Medulla oblongata (tissue), 1 donor: ENCODE results near the gene CASKIN1.

Experiments
- DNase-seq: peaks from one replicate; pipeline ENCODE4 v3.0.0-alpha.2; 2015; ENCODE audit errors: extremely low spot score

The CASKIN1 gene

DNA sequence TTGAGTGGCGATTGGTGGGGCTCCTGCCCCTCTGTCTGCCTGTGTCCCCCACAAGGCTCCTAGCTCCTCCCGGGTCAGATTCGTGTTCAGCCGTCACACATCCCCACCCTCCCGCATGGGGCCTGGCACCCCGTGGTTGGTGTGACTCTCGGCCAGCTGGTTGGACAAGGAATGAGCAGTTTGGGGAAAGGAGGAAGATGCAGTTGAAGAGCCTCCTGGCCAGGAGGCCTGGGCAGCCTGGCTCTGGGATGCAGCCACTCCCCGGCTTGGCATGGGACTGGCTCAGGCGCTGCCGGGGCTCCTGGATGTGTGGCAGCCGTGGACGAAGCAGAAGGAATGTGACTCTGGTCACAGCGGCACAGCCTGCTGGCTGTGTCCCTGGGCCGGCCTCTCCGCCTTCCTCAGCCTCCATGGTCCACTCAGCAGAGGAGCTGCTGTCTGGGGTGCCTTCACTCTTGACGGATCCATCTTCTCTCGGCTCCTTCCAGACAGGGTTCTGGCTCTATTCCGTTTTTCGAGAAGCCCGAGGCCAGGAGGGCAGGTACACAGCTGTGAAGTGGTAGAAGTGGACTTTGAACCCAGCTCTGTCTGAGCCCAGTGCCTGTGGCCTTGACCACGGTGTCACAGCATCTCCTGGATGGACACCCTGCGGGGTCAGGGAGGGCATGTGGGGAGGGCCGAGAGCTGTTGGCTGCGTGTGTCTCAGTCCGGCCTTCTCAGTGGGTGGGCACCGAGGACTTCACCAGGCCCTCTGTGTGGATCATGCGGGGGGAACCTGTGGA is 38.7 kb downstream of the CASKIN1 start:
- DNase-seq, result peak; percentile 57

DNA sequence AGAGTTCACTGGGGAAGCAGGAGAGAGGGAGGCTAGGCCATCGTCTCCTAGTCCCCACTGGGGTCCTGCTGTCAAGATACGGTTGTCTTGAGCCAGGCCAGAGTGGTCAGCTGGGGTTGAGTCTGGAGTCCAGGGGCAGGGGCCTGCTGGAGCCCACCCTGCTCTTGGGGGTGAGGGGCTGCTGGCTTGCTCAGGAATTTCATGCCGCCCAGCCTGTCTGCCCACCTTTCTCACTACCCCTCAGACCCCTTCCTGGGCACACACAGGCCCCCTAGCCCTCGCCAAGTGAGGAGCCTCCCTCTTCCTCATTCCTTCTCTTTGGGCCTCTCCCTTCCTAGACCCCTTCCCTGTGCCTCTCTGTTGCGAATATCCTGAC is 39.6 kb downstream of the CASKIN1 start:
- DNase-seq, result no peak

DNA sequence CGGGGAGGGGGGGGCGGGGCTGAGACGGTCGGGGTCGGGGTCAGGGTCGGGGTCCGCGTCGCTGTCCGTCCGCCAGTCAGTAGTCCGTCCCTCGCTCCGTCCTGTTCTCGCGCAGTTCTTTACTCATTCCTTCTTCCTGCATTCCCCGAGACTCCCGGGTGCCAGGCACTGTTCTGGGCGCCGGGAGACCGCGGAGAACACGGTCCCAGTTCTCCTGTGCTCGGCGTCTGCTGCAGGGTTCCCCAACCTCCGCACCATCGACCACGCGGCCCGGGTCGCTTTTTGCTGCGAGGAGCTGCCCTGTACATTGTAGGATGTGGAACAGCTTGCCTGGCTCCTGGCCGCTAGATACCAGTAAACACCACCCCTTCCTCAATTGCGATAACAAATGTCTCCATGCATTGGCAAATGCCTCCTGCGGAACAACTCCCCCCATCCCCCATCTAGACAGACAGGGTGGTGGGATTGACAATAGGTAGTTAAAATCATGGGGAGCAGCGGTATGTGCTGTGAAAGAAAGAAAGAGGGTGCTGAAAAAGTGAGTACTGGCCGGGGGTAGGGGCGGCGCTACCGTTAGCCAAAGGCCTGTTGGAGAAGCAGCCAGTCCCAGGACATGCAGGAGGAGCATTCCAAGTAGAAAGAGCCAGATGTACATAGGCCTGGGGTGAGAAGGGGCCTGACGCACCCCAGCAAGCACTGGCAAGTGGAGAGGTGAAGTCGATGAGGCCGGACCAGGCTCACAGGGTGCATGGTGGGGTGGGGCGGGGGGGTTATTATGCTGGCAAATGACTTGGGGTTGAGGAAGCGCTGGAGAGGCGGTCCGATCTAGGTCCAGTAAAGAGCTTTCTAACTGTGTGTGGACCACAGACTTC is 40.2 kb downstream of the CASKIN1 start:
- no peak for DNase-seq

DNA sequence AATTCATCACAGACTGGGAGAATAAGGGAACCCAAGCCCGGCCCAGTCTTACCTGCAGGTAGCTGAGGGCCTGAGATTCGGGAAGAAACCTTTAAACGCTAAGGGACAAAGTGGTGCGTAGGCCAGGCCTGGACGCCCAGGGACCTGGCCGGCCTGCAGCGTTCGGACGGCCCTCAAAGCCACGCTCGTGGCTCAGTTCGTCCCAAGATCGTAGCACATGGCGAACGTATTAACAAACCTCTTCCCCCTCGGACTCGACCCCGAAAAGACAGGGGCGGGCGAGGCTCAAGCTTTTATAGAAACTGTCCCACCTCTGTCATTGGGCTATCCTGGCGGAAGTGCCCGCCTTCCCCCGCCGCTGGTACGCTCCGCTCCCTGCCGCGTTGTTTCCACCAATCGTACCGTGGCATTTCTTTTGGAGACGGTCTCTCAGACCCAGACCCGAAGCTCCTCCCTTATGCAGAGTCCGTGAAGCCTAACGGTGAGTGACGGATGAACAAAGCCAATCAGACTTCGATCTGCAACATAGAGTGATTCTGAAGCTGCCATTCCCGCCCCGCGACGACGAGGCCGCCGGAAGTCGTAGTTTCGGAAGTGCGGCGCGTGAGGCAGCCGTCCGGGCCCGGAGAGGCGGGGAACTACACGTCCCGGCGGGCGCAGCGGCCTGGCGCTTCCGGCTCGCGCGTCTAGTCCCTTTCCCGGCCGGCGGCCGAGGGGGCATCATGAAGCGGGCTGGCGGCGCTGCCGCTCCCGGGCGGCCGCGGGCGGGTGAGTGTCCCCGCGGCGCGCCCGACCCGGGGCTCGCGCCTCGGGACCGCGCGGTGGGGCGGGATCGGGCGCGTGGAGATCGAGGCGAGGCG is 41.1 kb downstream of the CASKIN1 start, which contains the start of gene TRAF7:
Gene TRAF7 (plus strand): TSS at position 692 of the 860 bp plus-strand sequence. CDS start 8,139 bp downstream, outside the sequence.
- peak; percentile 100 for DNase-seq

DNA sequence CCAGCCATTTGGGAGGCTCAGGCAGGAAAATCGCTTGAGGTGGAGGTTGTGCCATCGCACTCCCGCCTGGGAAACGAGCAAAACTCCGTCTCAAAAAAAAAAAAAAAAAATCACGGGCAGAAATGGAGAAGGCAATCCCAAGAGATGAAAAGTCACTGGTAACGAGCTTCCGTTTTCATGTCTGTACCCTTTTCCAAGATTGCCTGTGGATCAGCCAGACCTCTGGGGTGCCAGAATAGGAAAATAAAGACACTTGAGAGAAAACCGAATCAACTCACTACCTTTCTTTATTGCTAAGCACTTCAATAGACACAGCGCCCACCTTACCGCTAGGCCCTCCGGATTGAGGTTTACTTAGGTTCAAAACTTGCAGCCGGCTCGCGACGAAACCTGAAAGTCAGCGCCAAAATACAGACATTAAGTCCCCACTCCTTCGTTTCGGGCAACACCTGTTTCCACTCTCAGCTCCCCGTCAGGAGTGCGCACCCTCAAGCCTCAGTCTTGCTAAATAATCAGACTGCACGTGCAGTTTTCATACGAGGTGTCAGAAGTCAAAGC is 41.8 kb downstream of the CASKIN1 start:
- DNase-seq, result no peak

DNA sequence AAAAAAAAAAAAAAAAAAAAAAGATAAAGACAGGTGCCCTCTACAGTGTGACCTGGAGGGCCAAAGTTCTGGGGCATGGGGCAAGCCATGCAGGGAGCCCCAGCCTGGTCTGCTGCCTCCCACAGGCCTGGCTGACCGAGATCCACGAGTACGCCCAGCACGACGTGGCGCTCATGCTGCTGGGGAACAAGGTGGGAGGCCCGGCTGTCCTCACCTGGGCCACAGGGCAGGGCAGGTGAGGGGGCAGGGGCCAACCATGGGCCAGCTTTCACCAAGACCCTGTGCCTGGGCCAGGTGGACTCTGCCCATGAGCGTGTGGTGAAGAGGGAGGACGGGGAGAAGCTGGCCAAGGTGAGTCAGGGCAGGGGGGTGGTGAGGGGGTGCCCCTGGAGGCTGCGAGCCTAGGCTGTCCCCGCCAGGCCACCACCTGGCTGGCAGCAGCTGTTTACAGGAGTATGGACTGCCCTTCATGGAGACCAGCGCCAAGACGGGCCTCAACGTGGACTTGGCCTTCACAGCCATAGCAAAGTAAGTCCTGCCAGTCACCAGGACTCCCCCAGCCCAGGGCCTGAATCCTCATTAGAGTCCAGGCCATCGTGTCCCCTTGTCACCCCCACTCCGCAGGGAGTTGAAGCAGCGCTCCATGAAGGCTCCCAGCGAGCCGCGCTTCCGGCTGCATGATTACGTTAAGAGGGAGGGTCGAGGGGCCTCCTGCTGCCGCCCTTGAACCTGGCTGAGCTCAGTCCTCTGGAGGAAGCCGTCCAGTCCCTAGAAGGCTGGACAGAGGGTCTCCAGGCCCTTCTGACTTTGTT is 43.5 kb downstream of the CASKIN1 start:
- no peak for DNase-seq

DNA sequence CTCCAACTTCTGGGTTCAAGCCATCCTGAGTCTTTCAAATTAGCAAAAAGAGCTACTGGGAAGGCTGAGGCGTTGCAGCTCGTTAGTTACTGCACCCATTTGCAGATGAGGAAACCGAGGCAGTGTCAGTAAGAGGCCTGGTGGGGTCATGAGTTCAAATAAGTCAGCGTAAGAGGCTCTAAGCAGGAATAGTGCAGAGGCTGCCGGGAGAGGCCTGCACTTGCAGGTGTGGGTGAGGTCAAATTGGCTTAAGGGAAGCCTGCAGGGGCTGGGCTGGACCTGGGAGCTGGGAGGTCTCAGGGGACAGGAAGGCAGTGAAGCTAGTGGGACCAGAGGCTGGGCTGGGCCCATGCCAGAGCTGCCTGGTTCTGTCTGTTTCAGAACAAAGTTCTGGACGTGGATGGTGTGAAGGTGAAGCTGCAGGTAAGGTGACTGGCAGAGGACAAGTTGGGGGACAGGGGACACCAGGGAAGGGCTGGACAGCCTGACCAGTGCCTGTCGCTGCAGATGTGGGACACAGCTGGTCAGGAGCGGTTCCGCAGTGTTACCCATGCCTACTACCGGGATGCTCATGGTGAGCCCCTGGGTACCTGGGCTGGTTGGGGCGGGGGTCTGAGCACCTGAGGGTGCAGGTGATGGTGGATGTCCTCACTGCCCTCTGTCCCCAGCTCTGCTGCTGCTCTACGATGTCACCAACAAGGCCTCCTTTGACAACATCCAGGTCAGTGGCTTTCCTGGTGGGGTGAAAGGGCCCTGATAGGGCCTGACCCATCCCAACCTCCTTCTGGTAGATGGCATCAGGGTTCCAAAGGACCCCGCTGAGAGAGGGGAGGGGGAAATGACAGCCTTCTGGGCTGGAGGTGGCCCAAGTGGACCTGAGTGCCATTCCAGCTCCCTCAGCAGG is 45.0 kb downstream of the CASKIN1 start:
- DNase-seq, result no peak

DNA sequence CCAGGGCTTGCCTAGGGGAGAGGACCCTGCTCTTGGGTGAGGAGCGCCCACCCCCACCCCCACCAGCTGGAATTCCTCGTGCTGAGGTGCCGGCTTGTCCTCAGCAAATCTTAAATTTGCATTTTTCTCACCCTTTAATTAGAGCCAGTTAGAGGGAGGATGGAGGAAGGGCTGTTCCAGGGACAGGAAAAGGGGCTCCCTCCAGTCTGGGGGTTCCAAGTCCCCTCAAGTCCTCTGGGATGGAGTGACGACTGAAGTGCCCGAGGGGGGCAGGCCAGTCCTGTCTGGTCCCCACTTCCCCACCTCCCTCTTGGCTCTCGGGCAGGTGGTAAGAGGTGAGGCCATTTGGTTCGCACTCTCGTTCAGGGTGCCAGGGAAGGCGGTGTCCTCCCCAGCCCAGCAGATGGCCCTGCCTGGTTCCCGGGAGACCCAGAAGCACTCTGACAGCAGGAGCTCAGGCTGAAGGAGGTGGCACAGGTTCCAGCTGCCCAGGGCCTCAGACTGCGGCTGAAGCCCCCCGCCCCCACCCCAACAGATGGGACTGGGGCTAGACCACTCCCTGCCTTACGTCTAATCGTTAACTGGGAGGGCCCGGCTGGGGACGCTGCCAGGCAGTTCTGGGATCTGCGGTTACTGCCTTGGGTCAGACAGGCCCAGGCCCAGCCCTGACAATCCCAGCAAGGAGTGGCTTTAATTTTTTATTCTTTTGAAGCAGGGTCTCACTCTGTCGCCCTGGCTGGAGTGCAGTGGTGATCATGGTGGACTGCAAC is 45.8 kb downstream of the CASKIN1 start:
- no peak for DNase-seq

DNA sequence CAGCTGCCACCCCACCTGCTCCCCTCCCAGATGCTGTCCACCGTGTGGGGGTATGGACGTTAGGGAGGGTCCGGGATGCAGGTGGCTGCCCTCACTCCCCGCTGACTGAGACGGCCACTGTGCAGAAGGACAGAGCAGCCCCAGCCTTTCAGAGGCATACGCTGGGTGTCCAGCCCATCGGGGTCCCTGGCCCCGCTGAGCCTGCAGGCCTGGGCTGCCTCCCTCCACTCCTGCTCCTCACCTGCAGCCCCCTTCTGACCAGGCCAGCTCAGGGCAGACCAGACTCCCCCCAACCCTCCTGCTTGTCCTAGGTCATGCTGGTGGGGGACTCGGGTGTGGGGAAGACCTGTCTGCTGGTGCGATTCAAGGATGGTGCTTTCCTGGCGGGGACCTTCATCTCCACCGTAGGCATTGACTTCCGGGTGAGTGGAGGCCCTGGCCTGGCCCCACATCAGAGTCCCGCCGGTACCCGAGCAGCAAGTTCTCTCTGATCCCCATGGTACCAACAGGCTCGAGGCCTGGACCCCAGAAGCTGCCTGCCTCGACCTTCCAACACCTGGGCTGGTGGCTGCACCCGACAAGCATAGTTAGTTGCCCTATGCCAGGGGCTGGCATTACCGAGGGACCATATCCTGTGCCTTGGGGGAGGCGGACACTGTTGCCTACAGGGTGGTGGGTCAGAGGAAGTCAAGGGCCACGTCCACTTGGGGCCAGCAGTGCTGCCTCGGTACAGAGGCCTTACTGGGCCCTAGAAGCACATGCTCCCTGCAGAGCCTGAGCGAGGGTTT is 46.6 kb downstream of the CASKIN1 start:
- DNase-seq, result no peak

DNA sequence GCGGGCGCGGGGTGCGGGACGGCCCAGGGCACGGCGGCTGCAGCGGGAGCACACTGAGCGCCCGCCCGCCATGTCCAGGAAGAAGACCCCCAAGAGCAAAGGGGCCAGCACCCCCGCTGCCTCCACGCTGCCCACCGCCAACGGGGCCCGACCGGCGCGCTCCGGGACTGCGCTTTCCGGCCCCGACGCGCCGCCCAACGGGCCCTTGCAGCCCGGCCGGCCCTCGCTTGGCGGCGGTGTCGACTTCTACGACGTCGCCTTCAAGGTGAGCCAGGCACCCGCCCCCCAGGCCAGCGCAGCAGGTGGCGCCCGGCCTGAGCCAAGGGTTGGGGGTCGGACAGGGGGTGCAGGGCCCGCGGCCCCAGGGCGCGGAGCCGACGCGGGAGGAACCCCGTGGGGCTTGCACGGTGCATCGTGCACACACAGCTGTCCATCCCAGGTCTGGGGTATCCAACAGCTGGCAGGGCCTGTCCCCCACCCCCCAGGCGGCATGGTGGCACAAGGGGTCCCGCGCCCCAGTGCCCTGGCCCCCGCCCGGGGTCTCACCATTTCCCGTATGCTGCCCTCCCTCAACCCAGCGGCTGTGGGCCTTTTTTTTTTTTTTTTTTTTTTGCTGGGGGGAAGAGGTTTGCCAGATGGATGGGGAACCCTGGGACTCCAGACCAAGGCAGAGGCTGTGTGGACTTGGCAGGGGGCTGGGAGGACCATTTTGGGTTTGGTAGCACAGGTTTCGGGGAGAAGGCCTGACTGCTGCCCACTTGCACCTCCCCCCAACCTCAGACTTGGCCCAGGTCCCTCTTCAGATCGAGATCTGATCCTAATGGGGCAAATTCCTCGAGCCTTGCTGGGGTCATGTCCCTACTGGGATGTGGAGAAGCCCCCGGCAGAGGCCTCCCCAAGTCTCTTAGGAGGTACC is 47.4 kb downstream of the CASKIN1 start:
- no peak for DNase-seq

DNA sequence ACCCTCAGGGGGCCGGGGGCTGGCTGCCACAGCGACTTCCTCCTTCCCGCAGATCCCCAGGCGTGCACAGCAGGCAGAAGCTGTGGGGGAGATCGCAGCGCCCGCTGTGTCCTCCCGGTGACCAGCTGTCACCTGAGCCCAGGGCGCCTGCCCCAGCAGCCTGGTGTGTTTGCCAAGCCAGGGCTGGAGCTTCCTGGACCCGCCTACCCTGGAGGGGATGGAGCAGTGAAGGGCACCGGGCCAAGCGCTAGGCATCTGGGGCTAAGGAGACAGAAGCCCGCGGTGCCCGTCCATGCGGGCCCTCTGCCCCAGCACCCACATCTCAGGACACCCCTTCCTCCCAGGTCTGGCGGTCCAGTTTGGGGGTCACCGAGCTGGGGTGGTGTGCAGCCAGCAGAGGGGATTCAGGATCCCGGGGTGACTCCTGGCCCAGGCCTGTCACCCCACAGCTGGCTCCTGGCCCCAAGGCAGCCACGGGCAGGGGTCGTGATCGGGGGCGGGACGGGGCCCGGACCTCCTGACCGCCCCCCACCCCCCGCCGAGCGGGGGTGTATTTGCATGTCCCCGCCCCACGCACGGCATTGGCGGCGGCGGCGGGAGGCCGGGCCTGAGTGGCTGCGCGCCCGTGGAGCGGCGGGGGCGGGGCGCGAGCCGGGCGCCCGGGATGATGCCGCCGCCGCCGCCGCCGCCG is 48.3 kb downstream of the CASKIN1 start, which contains the start of gene RAB26:
Gene RAB26 (plus strand): TSS at position 645 of the 691 bp plus-strand sequence. CDS start 159 bp downstream, outside the sequence.
- peak; percentile 75 for DNase-seq

DNA sequence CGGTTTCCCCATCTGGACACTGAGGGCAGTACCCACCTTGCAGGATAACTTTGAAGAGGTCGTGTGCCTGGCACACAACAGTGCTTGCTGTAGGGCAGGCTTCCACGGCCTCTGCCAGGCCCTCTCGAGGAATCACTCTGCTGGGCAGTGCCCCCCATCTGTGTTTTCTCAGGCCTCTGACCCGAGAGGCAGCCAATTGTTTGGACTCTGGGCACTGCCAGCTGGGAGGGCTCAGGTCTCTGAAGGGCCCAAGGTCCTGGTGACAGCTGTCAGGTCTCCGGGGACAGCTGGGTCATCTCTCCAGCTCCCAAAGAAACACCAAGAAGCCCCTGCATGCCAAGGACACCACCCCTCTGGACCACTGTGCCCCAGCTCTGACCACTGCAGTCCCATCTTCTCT is 49.0 kb downstream of the CASKIN1 start:
- no peak for DNase-seq

DNA sequence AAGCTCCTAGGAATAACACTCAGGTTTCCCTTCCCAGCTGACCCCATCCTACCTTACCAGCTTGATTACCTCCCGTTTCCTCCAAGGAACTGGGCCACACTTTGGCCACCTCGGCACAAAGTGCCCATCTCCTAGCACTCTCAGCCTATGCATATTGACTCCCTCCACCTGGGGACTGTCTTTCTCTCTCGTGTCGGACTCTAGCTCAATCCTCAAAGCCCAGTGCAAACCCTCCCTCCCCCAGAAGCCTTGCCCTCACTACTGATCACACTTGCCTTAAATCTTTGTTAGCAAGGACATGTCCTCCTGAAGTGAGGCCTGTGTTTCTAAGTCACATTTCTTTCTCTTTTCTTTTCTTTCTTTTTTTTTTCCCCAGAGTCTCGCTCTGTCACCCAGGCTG is 50.6 kb downstream of the CASKIN1 start:
- no peak for DNase-seq

DNA sequence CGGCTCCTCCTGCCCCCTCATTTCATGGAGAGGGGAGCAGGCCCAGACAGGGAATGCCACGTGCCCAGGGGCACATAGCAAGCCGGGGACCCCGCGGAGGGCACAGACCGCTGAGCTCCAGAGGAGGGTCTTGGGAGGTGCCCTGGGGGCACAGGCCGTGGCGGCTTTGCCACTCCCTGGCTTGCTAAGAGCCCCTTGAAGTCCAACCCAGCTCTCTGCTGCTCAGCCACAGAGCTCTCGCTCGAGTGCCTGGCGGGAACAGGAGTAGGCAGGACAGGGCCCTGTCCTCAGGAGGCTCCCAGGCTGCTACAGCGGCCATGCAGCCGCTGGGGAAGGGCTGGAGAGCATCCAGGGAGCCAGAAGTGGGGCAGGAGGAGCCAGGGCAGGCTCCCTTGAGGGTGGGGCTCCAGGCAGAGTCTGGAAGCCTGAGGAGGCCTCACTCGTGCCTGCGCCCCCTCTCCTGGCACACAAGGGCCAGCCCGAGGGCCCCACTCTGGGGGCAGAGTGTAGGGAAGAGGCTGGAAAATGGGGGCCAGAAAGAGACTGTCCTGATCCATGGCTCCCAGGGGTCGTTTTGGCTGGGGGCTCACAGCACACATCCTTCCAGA is 52.4 kb downstream of the CASKIN1 start:
- no peak for DNase-seq

DNA sequence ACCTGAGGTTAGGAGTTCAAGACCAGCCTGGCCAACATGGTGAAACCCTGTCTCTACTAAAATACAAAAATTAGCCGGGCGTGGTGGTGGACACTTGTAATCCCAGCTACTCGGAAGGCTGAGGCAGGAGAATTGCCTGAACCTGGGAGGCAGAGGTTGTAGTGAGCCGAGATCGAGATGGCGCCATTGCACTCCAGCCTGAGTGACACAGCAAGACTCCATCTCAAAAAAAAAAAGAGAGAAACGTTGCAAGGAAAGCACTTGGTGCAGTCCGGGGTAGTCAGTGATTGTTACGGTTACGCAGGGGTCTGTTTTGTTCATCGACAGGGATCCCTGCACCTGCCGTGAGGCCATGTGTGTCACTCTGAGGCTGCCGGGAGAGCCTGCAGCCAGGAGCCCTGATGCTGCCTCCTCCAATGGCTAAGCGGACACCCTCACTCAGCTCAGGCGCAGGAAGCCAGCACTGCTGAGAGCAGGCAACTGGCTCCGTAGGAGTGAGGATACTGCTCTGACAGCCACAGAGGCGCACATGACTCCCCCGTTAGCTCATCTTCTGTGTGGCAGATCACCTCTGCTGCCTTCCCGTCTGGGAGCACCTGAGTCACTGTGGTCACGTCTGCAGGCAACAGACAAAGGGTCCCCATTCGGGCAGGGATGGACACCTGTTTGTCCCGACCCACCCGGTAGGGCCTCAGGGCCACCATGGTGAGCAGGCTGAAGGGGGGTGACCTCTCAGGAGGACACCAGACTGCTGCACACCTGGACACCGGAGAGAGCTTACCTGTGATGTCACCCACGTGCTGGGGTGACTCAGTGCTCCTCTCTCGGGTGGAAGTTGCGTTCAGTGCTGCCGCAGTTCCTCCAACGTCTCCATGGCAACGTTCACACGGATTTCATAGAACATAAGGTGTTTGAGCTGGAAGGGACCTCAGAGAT is 53.2 kb downstream of the CASKIN1 start:
- DNase-seq, result no peak
